IMR-90 (cell line): ENCODE results near the gene ARHGAP5. TPM values are rescaled to one million over a fixed set of nuclear protein-coding genes. Genes with fewer than 3 reads are reported as not detected.

Source experiments
- ATAC-seq: fragments of 200-7000 bp; cut with Tn5 transposase; 2 replicates; pipeline ENCODE4 v1.9.1; 2020; ENCODE audit warnings: low read depth, mild to moderate bottlenecking, moderate library complexity
- BruUV-seq: library from RNA; stranded (reverse); fragments of 400-500 nt; replicated peaks from 2 replicates; lab custom pipeline; 2021; lab: Mats Ljungman, UMichigan
- CTCF ChIA-PET: fragments of 300-600 bp; formaldehyde crosslinking; extraction: SDS; loops from one replicate; lab custom pipeline; 2021; ENCODE audit warnings: antibody characterized with exemption; lab: Yijun Ruan, JAX
- POLR2A ChIA-PET: fragments of 300-600 bp; sonication (Branson Sonifier 250); formaldehyde crosslinking; loops from one replicate; lab custom pipeline; 2022; ENCODE audit warnings: antibody characterized with exemption; ENCODE audit not compliant: unreplicated experiment; lab: Charles Lee
- DNase-seq: peaks from one replicate; pipeline ENCODE4 v3.0.0; 2013
- H2AFZ ChIP-seq: replicated peaks from 2 replicates; pipeline ENCODE3; 2013; ENCODE audit warnings: low read length, mild to moderate bottlenecking; ENCODE audit not compliant: poor library complexity
- H2AK5ac ChIP-seq: 2 replicates; pipeline ENCODE4 v1.6.1; 2013; ENCODE audit warnings: low read depth, low read length, inconsistent platforms
- H2AK9ac ChIP-seq: replicated peaks from 2 replicates; pipeline ENCODE3; 2013; ENCODE audit warnings: mild to moderate bottlenecking, low read depth, low read length, moderate library complexity; ENCODE audit not compliant: poor library complexity
- H2BK120ac ChIP-seq: 2 replicates; pipeline ENCODE4 v1.6.1; 2013; ENCODE audit warnings: low read depth, low read length, inconsistent platforms
- H2BK15ac ChIP-seq: 3 replicates; pipeline ENCODE4 v1.6.1; 2013; ENCODE audit warnings: low read depth, low read length, inconsistent platforms
- H2BK20ac ChIP-seq: 2 replicates; pipeline ENCODE4 v1.6.1; 2013; ENCODE audit warnings: low read depth, mild to moderate bottlenecking, inconsistent platforms, low read length, moderate library complexity
- H2BK5ac ChIP-seq: 2 replicates; pipeline ENCODE4 v1.6.1; 2013; ENCODE audit warnings: mild to moderate bottlenecking, low read depth, low read length, inconsistent platforms; ENCODE audit not compliant: poor library complexity, severe bottlenecking
- H3K14ac ChIP-seq: replicated peaks from 2 replicates; pipeline ENCODE4 v1.6.1; 2013; ENCODE audit warnings: low read depth, low read length, inconsistent platforms
- H3K18ac ChIP-seq: 2 replicates; pipeline ENCODE4 v1.6.1; 2013; ENCODE audit warnings: low read depth, low read length, control low read depth
- H3K23ac ChIP-seq: 2 replicates; pipeline ENCODE4 v1.6.1; 2013; ENCODE audit warnings: low read depth, low read length, inconsistent platforms
- H3K27ac ChIP-seq: 2 replicates; pipeline ENCODE4 v1.5.1; 2013; ENCODE audit warnings: mild to moderate bottlenecking, control low read depth, low read length; ENCODE audit not compliant: insufficient read depth
- H3K27me3 ChIP-seq: 2 replicates; pipeline ENCODE4 v1.6.1; 2013; ENCODE audit warnings: low read length; ENCODE audit not compliant: control insufficient read depth, insufficient read depth
- H3K36me3 ChIP-seq: 2 replicates; pipeline ENCODE4 v1.6.1; 2013; ENCODE audit warnings: low read length, mixed read lengths; ENCODE audit not compliant: control insufficient read depth, insufficient read depth
- H3K4ac ChIP-seq: 2 replicates; pipeline ENCODE4 v1.6.1; 2013; ENCODE audit warnings: low read depth, low read length, inconsistent platforms
- H3K4me1 ChIP-seq: 2 replicates; pipeline ENCODE4 v1.6.1; 2013; ENCODE audit warnings: low read length, mixed read lengths; ENCODE audit not compliant: control insufficient read depth, insufficient read depth
- H3K4me2 ChIP-seq: 2 replicates; pipeline ENCODE4 v1.6.1; 2013; ENCODE audit warnings: low read depth, mild to moderate bottlenecking, control low read depth, low read length, moderate library complexity
- H3K4me3 ChIP-seq: 2 replicates; pipeline ENCODE4 v1.5.1; 2013; ENCODE audit warnings: low read depth, mild to moderate bottlenecking, control low read depth, low read length, moderate library complexity; ENCODE audit not compliant: insufficient read depth
- H3K56ac ChIP-seq: 2 replicates; pipeline ENCODE4 v1.6.1; 2013; ENCODE audit warnings: low read length, inconsistent platforms; ENCODE audit not compliant: insufficient read depth; ENCODE audit errors: extremely low read depth
- H3K79me1 ChIP-seq, 2 experiments: 2 replicates each; pipeline ENCODE4 v1.6.1; 2013; ENCODE audit warnings: low read length in 2 of 2, inconsistent platforms in 1 of 2, low read depth in 1 of 2
- H3K9ac ChIP-seq: 2 replicates; pipeline ENCODE4 v1.6.1; 2013; ENCODE audit warnings: low read depth, low read length, control low read depth
- H3K9me1 ChIP-seq: 2 replicates; pipeline ENCODE4 v1.6.1; 2013; ENCODE audit warnings: low read length, inconsistent platforms; ENCODE audit not compliant: insufficient read depth
- H3K9me3 ChIP-seq: 2 replicates; pipeline ENCODE4 v1.6.1; 2013; ENCODE audit warnings: low read length; ENCODE audit not compliant: control insufficient read depth, insufficient read depth
- H4K20me1 ChIP-seq: 2 replicates; pipeline ENCODE4 v1.6.1; 2013; ENCODE audit warnings: low read length, inconsistent platforms; ENCODE audit not compliant: insufficient read depth
- H4K5ac ChIP-seq: 2 replicates; pipeline ENCODE4 v1.6.1; 2013; ENCODE audit warnings: mild to moderate bottlenecking, low read depth, low read length, control low read depth
- H4K8ac ChIP-seq, 2 experiments: 2 replicates each; pipeline ENCODE4 v1.6.1; 2013; ENCODE audit warnings: low read depth in 2 of 2, low read length in 2 of 2, control low read depth in 1 of 2, inconsistent platforms in 1 of 2
- H4K91ac ChIP-seq: 2 replicates; pipeline ENCODE4 v1.6.1; 2013; ENCODE audit warnings: low read depth, low read length, inconsistent platforms; ENCODE audit not compliant: insufficient read depth
- BHLHE40 ChIP-seq: fragments of 150-350 bp; IDR thresholded peaks from 2 replicates; pipeline ENCODE4 v1.6.1; 2016; ENCODE audit warnings: mild to moderate bottlenecking, low read depth, low read length
- CEBPB ChIP-seq: IDR thresholded peaks from 2 replicates; pipeline ENCODE4 v1.6.1; 2012; ENCODE audit warnings: low read depth, low read length, improper control_type of control experiment
- CHD1 ChIP-seq: IDR thresholded peaks from 2 replicates; pipeline ENCODE4 v1.6.1; 2012; ENCODE audit warnings: low read depth, low read length, improper control_type of control experiment
- CTCF ChIP-seq: conservative IDR thresholded peaks from 2 replicates; pipeline ENCODE4 v1.5.1; 2012; ENCODE audit warnings: mild to moderate bottlenecking, low read depth, low read length, improper control_type of control experiment
- ELK1 ChIP-seq: fragments of 150-350 bp; IDR thresholded peaks from 2 replicates; pipeline ENCODE4 v1.6.1; 2016; ENCODE audit warnings: low read depth, mild to moderate bottlenecking, low read length, moderate library complexity, borderline replicate concordance
- FOS ChIP-seq: fragments of 150-350 bp; IDR thresholded peaks from 2 replicates; pipeline ENCODE4 v1.6.1; 2016; ENCODE audit warnings: low read depth, low read length
- MAFK ChIP-seq: IDR thresholded peaks from 2 replicates; pipeline ENCODE4 v1.6.1; 2012; ENCODE audit warnings: low read depth, low read length, improper control_type of control experiment
- MAZ ChIP-seq: IDR thresholded peaks from 2 replicates; pipeline ENCODE4 v1.6.1; 2012; ENCODE audit warnings: low read depth, mild to moderate bottlenecking, low read length, improper control_type of control experiment, moderate library complexity, borderline replicate concordance
- MXI1 ChIP-seq: IDR thresholded peaks from 2 replicates; pipeline ENCODE4 v1.6.1; 2012; ENCODE audit warnings: low read depth, mild to moderate bottlenecking, low read length, moderate library complexity, borderline replicate concordance
- NFE2L2 ChIP-seq: fragments of 150-350 bp; IDR thresholded peaks from 2 replicates; pipeline ENCODE4 v1.6.1; 2016; ENCODE audit warnings: low read depth, mild to moderate bottlenecking, low read length
- POLR2A ChIP-seq: IDR thresholded peaks from 2 replicates; pipeline ENCODE4 v1.6.1; 2012; ENCODE audit warnings: mild to moderate bottlenecking, low read depth, low read length
- RFX5 ChIP-seq: IDR thresholded peaks from 2 replicates; pipeline ENCODE4 v1.8.0; 2012; ENCODE audit warnings: low read depth, mild to moderate bottlenecking, low read length, moderate library complexity
- SMC3 ChIP-seq: fragments of 150-350 bp; IDR thresholded peaks from 2 replicates; pipeline ENCODE4 v1.6.1; 2016; ENCODE audit warnings: low read depth, mild to moderate bottlenecking, antibody characterized with exemption, low read length, moderate library complexity
- USF2 ChIP-seq: fragments of 150-350 bp; IDR thresholded peaks from 2 replicates; pipeline ENCODE4 v1.6.1; 2017; ENCODE audit warnings: mild to moderate bottlenecking, antibody characterized with exemption, low read length, low read depth
- WGBS, 2 experiments: methylation state at CpG; one replicate each; pipeline versions ENCODE4 v1.1.5 to v1.1.7; 2013; ENCODE audit warnings: missing lambda C conversion rate in 2 of 2; ENCODE audit not compliant: insufficient read length in 1 of 2; ENCODE audit errors: extremely low coverage in 2 of 2; 5-methylcytosine and 5-hydroxymethylcytosine counted together
- dilution Hi-C: fragments of 300-500 bp; cut with HindIII; formaldehyde crosslinking; loops from one replicate; pipeline ENCODE4 v1.14.3; 2018; ENCODE audit warnings: low sequenced_read_pairs; ENCODE audit not compliant: unreplicated experiment
- in situ Hi-C: fragments of 300-500 bp; cut with MboI; formaldehyde crosslinking; loops from 3 replicates; pipeline ENCODE4 v1.14.3; 2019; ENCODE audit warnings: low sequenced_read_pairs, inconsistent platforms, mixed read lengths
- intact Hi-C: fragments of 100-400 bp; cut with micrococcal nuclease; formaldehyde crosslinking; loops from 2 replicates; pipeline ENCODE4 v1.10.0; 2022
- polyA plus RNA-seq, 3 experiments: library from polyadenylated mRNA; depleted of rRNA; stranded (reverse); fragments of >200 nt; gene quantifications; 2 replicates each; pipeline ENCODE4 v1.2.3, GENCODE V29; 2012; ENCODE audit warnings: low replicate concordance in 1 of 3
- total RNA-seq: library from RNA; depleted of rRNA; stranded (reverse); fragments of >200 nt; gene quantifications from 2 replicates; pipeline ENCODE4 v1.2.3, GENCODE V29; 2012

The ARHGAP5 gene
- total and polyA plus RNA-seq, 2 of the 4 experiments (the other 2 are of a cell fraction) = 7.4 to 45.3 TPM

GRCh38 chr14:32099473-32099872 lies 22.4 kb downstream of the ARHGAP5 start:
- dilution Hi-C loops = no loop called here
- Histone ChIP-seq H2BK15ac (no peak overlapping the region), H3K9me1 (no peaks in the 10 kb centered on the region; the same call in 1 of the 2 replicates), H2BK120ac (no peak overlapping the region), H4K20me1 (peaks cover 12% of the 10 kb centered on the region; the same call in 1 of the 2 replicates), H4K8ac (no peak overlapping the region), H4K91ac (no peak overlapping the region), H3K36me3 (peaks cover 4% of the 10 kb centered on the region), H3K4me2 (no peak overlapping the region), H3K9ac (no peak overlapping the region), H4K5ac (no peak overlapping the region), H3K23ac (no peak overlapping the region), H3K4ac (no peak overlapping the region), H3K56ac (no peak overlapping the region), H2BK20ac (no peak overlapping the region), H2BK5ac (no peak overlapping the region), H3K27ac (no peak overlapping the region), H3K18ac (no peak overlapping the region), H3K79me1 (peaks cover 8 to 27% of the 10 kb centered on the region in 2 experiments; a peak in 3 of 4 replicates), H3K4me3 (no peak overlapping the region), H2AFZ (no peak overlapping the region), H2AK5ac (no peak overlapping the region), H3K9me3 (no peaks in the 10 kb centered on the region), H3K14ac (no peak overlapping the region), H3K4me1 (peaks cover 2% of the 10 kb centered on the region; the same call in 1 of the 2 replicates), H3K27me3 (no peaks in the 10 kb centered on the region), H2AK9ac (no peak overlapping the region)
- TF ChIP-seq CTCF (no peak), USF2 (no peak), CHD1 (no peak), MAZ (no peak), RFX5 (no peak), MXI1 (no peak), BHLHE40 (no peak), FOS (no peak), CEBPB (no peak), MAFK (no peak), SMC3 (no peak), NFE2L2 (no peak), ELK1 (no peak), POLR2A (no peak)
- no peak for DNase-seq
- ChIA-PET CTCF (no interaction called here), POLR2A (no interaction called here)
- no CpG with 5 or more reads among the region's 2 CpGs for WGBS, 2 experiments
- intact Hi-C loops = loop anchor here (2.0 kb wide), 1 partner anchor 21 kb away; no protein-coding TSS in a partner anchor
- in situ Hi-C loops = no loop called here
- ATAC-seq = no peak
- BruUV-seq = no TSS peak
